ENCODE data around the gene GPRIN2.

DNA sequence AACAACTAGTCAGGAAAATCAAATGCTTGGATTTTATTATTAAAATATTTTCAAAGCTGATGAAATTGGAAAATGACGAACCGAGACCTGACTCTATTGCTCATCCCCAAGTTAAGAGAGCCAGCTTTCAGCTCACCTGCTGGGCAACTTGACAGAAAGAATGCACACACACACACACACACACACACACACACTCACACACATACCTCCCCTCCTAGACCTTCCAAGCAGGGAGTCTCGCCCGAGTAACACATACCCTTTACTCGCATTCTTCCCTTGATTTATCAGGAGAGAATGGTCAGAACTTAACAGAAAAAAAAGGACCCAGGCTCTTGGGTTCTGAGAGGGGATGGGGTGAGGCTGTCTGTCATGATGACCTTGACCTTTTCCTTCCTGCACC is 19.1 kb downstream of the GPRIN2 start:
- TF ChIP-seq, protein P1, sequence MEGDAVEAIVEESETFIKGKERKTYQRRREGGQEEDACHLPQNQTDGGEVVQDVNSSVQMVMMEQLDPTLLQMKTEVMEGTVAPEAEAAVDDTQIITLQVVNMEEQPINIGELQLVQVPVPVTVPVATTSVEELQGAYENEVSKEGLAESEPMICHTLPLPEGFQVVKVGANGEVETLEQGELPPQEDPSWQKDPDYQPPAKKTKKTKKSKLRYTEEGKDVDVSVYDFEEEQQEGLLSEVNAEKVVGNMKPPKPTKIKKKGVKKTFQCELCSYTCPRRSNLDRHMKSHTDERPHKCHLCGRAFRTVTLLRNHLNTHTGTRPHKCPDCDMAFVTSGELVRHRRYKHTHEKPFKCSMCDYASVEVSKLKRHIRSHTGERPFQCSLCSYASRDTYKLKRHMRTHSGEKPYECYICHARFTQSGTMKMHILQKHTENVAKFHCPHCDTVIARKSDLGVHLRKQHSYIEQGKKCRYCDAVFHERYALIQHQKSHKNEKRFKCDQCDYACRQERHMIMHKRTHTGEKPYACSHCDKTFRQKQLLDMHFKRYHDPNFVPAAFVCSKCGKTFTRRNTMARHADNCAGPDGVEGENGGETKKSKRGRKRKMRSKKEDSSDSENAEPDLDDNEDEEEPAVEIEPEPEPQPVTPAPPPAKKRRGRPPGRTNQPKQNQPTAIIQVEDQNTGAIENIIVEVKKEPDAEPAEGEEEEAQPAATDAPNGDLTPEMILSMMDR (IDR thresholded peaks at IDR 0.05) = no peak
- TF ChIP-seq POLR2A (IDR thresholded peaks at IDR 0.05) = no peak
